RPMI7951 (cell line): ENCODE measurements around the gene VSTM4. TPM values are rescaled to one million over a fixed set of nuclear protein-coding genes. Genes with fewer than 3 reads are reported as not detected.

Experiments used
- DNase-seq: peaks from one replicate; pipeline ENCODE4 v3.0.0-alpha.2; 2012; ENCODE audit warnings: low read depth
- total RNA-seq: library from RNA; depleted of rRNA; stranded (reverse); fragments of >200 nt; shearing (Covaris generic); gene quantifications from 2 replicates; pipeline ENCODE4 v1.2.3, GENCODE V29; 2014

The VSTM4 gene
- total RNA-seq, 1 experiment from 2014 or later = 0.12 TPM

GRCh38 chr10:49092477-49092876 lies 22.8 kb downstream of the VSTM4 start:
- no peak for DNase-seq

- DNase-seq = no peak
Measured at GRCh38 chr10:49091450-49092210, 23.7 kb downstream of the VSTM4 start.

GRCh38 chr10:49090696-49091380 lies 24.5 kb downstream of the VSTM4 start:
- no peak for DNase-seq

- DNase-seq = no peak
Measured at GRCh38 chr10:49090189-49090575, 25.1 kb downstream of the VSTM4 start.

- no peak for DNase-seq
Measured at GRCh38 chr10:49089557-49090188, 25.6 kb downstream of the VSTM4 start.

GRCh38 chr10:49089152-49089551 lies 26.2 kb downstream of the VSTM4 start:
- DNase-seq = no peak

GRCh38 chr10:49086889-49087288 lies 28.4 kb downstream of the VSTM4 start:
- DNase-seq = no peak

- no peak for DNase-seq
Measured at GRCh38 chr10:49083261-49083660, 32.1 kb downstream of the VSTM4 start.

- DNase-seq = no peak
Measured at GRCh38 chr10:49082766-49083165, 32.6 kb downstream of the VSTM4 start.

- DNase-seq = peak; percentile 17
Measured at GRCh38 chr10:49081547-49082275, 33.6 kb downstream of the VSTM4 start.

GRCh38 chr10:49080965-49081364 lies 34.4 kb downstream of the VSTM4 start:
- no peak for DNase-seq

GRCh38 chr10:49080071-49080470 lies 35.3 kb downstream of the VSTM4 start:
- no peak for DNase-seq

- no peak for DNase-seq
Measured at GRCh38 chr10:49079499-49079898, 35.8 kb downstream of the VSTM4 start.

- DNase-seq = no peak
Measured at GRCh38 chr10:49079072-49079471, 36.2 kb downstream of the VSTM4 start.

- no peak for DNase-seq
Measured at GRCh38 chr10:49078433-49078832, 36.9 kb downstream of the VSTM4 start.

- no peak for DNase-seq
Measured at GRCh38 chr10:49076741-49077521, 38.4 kb downstream of the VSTM4 start.

GRCh38 chr10:49076319-49076718 lies 39.0 kb downstream of the VSTM4 start:
- DNase-seq = no peak

GRCh38 chr10:49075743-49076142 lies 39.6 kb downstream of the VSTM4 start:
- no peak for DNase-seq

- no peak for DNase-seq
Measured at GRCh38 chr10:49074836-49075682, 40.3 kb downstream of the VSTM4 start.

GRCh38 chr10:49072166-49072885 lies 43.0 kb downstream of the VSTM4 start:
- no peak for DNase-seq
